ENCODE measurements around the gene KIAA1210.

KIAA1210 gene

GRCh38 chrX:119132316-119132715 lies 4.7 kb upstream of the KIAA1210 start:
- peaks cover 32% of the 10 kb centered on the region for H3K27me3 Mint-ChIP-seq
- H3K27ac Mint-ChIP-seq (ENCODE audit: low read depth), result no peak overlapping the region
- DNase-seq (ENCODE audit: low spot score in 2 of 2) (no peak), ATAC-seq (replicated peaks; ENCODE audit: extremely low read depth, poor library complexity, severe bottlenecking) (no peak)
- no peaks in the 10 kb centered on the region for H3K9me3 Mint-ChIP-seq
- H3K36me3 Mint-ChIP-seq (ENCODE audit: insufficient read depth), result no peaks in the 10 kb centered on the region
- no peaks in the 10 kb centered on the region for H3K4me1 Mint-ChIP-seq
- no peak overlapping the region for H3K4me3 Mint-ChIP-seq

- no peak for ATAC-seq (replicated peaks; ENCODE audit: extremely low read depth, poor library complexity, severe bottlenecking)
- no peaks in the 10 kb centered on the region for H3K36me3 Mint-ChIP-seq (ENCODE audit: insufficient read depth)
- H3K27me3 Mint-ChIP-seq, result peaks cover 32% of the 10 kb centered on the region
- no peaks in the 10 kb centered on the region for H3K9me3 Mint-ChIP-seq
- DNase-seq (ENCODE audit: low spot score in 2 of 2), result no peak
- no peak overlapping the region for H3K4me3 Mint-ChIP-seq
- no peaks in the 10 kb centered on the region for H3K4me1 Mint-ChIP-seq
- H3K27ac Mint-ChIP-seq (ENCODE audit: low read depth), result no peak overlapping the region
Observed at GRCh38 chrX:119130911-119131310, 3.3 kb upstream of the KIAA1210 start.

- H3K9me3 Mint-ChIP-seq, result no peaks in the 10 kb centered on the region
- H3K27me3 Mint-ChIP-seq, result peaks cover 10% of the 10 kb centered on the region
- H3K4me3 Mint-ChIP-seq, result no peak overlapping the region
- H3K27ac Mint-ChIP-seq (ENCODE audit: low read depth), result no peak overlapping the region
- no peaks in the 10 kb centered on the region for H3K4me1 Mint-ChIP-seq
- DNase-seq (ENCODE audit: low spot score in 2 of 2) (no peak), ATAC-seq (replicated peaks; ENCODE audit: extremely low read depth, poor library complexity, severe bottlenecking) (no peak)
- H3K36me3 Mint-ChIP-seq (ENCODE audit: insufficient read depth), result no peaks in the 10 kb centered on the region
Observed at GRCh38 chrX:119121341-119121740, 6.3 kb downstream of the KIAA1210 start.

- H3K4me3 Mint-ChIP-seq, result no peak overlapping the region
Observed at GRCh38 chrX:119118780-119119395, 8.7 kb downstream of the KIAA1210 start.

GRCh38 chrX:119107206-119107605 lies 20.4 kb downstream of the KIAA1210 start:
- Mint-ChIP-seq H3K27ac (ENCODE audit: low read depth) (no peak overlapping the region), H3K36me3 (ENCODE audit: insufficient read depth) (no peaks in the 10 kb centered on the region)

More at GRCh38 chrX:119118780-119119395, 8.7 kb downstream of the KIAA1210 start:
- H3K27me3 Mint-ChIP-seq, result peaks cover 10% of the 10 kb centered on the region
- DNase-seq (ENCODE audit: low spot score in 2 of 2) (peak; percentile 12 to 13), ATAC-seq (replicated peaks; ENCODE audit: extremely low read depth, poor library complexity, severe bottlenecking) (peak; percentile 43)
- H3K36me3 Mint-ChIP-seq (ENCODE audit: insufficient read depth), result no peaks in the 10 kb centered on the region
- H3K9me3 Mint-ChIP-seq, result no peaks in the 10 kb centered on the region
- no peak overlapping the region for H3K27ac Mint-ChIP-seq (ENCODE audit: low read depth)
- no peaks in the 10 kb centered on the region for H3K4me1 Mint-ChIP-seq

GRCh38 chrX:119105826-119106225 lies 21.8 kb downstream of the KIAA1210 start:
- Mint-ChIP-seq H3K4me3 (no peak overlapping the region), H3K27me3 (peaks cover 21% of the 10 kb centered on the region)

More at GRCh38 chrX:119107206-119107605, 20.4 kb downstream of the KIAA1210 start:
- no peaks in the 10 kb centered on the region for H3K4me1 Mint-ChIP-seq
- ATAC-seq (replicated peaks; ENCODE audit: extremely low read depth, poor library complexity, severe bottlenecking) (no peak), DNase-seq (ENCODE audit: low spot score in 2 of 2) (no peak)
- H3K27me3 Mint-ChIP-seq, result peaks cover 21% of the 10 kb centered on the region
- no peaks in the 10 kb centered on the region for H3K9me3 Mint-ChIP-seq
- H3K4me3 Mint-ChIP-seq, result no peak overlapping the region

GRCh38 chrX:119101168-119101567 lies 26.4 kb downstream of the KIAA1210 start:
- Mint-ChIP-seq H3K4me1 (no peaks in the 10 kb centered on the region), H3K36me3 (ENCODE audit: insufficient read depth) (no peaks in the 10 kb centered on the region), H3K27me3 (peaks cover 10% of the 10 kb centered on the region), H3K9me3 (no peaks in the 10 kb centered on the region), H3K27ac (ENCODE audit: low read depth) (no peak overlapping the region), H3K4me3 (no peak overlapping the region)
- ATAC-seq (replicated peaks; ENCODE audit: extremely low read depth, poor library complexity, severe bottlenecking) (no peak), DNase-seq (ENCODE audit: low spot score in 2 of 2) (no peak)

More at GRCh38 chrX:119105826-119106225, 21.8 kb downstream of the KIAA1210 start:
- no peak overlapping the region for H3K27ac Mint-ChIP-seq (ENCODE audit: low read depth)
- H3K4me1 Mint-ChIP-seq, result no peaks in the 10 kb centered on the region
- ATAC-seq (replicated peaks; ENCODE audit: extremely low read depth, poor library complexity, severe bottlenecking), result no peak
- no peak for DNase-seq (ENCODE audit: low spot score in 2 of 2)
- H3K36me3 Mint-ChIP-seq (ENCODE audit: insufficient read depth), result no peaks in the 10 kb centered on the region
- H3K9me3 Mint-ChIP-seq, result no peaks in the 10 kb centered on the region

- ATAC-seq (replicated peaks; ENCODE audit: extremely low read depth, poor library complexity, severe bottlenecking) (no peak), DNase-seq (ENCODE audit: low spot score in 2 of 2) (no peak)
- Mint-ChIP-seq H3K4me1 (no peaks in the 10 kb centered on the region), H3K4me3 (no peak overlapping the region), H3K27me3 (no peaks in the 10 kb centered on the region), H3K9me3 (no peaks in the 10 kb centered on the region), H3K36me3 (ENCODE audit: insufficient read depth) (no peaks in the 10 kb centered on the region), H3K27ac (ENCODE audit: low read depth) (no peak overlapping the region)
Observed at GRCh38 chrX:119095936-119096335, 31.7 kb downstream of the KIAA1210 start.

- H3K4me3 Mint-ChIP-seq, result no peak overlapping the region
- H3K36me3 Mint-ChIP-seq (ENCODE audit: insufficient read depth), result no peaks in the 10 kb centered on the region
- no peak for ATAC-seq (replicated peaks; ENCODE audit: extremely low read depth, poor library complexity, severe bottlenecking)
- no peaks in the 10 kb centered on the region for H3K27me3 Mint-ChIP-seq
- H3K4me1 Mint-ChIP-seq, result no peaks in the 10 kb centered on the region
- H3K27ac Mint-ChIP-seq (ENCODE audit: low read depth), result no peak overlapping the region
- DNase-seq (ENCODE audit: low spot score in 2 of 2), result no peak
- no peaks in the 10 kb centered on the region for H3K9me3 Mint-ChIP-seq
Observed at GRCh38 chrX:119094819-119095218, 32.8 kb downstream of the KIAA1210 start.

GRCh38 chrX:119093991-119094735 lies 33.4 kb downstream of the KIAA1210 start:
- Mint-ChIP-seq H3K9me3 (no peaks in the 10 kb centered on the region), H3K36me3 (ENCODE audit: insufficient read depth) (no peaks in the 10 kb centered on the region), H3K27ac (ENCODE audit: low read depth) (no peak overlapping the region), H3K4me1 (no peaks in the 10 kb centered on the region), H3K27me3 (no peaks in the 10 kb centered on the region), H3K4me3 (no peak overlapping the region)
- no peak for ATAC-seq (replicated peaks; ENCODE audit: extremely low read depth, poor library complexity, severe bottlenecking)
- DNase-seq (ENCODE audit: low spot score in 2 of 2), result no peak

GRCh38 chrX:119090627-119091026 lies 37.0 kb downstream of the KIAA1210 start:
- ATAC-seq (replicated peaks; ENCODE audit: extremely low read depth, poor library complexity, severe bottlenecking), result no peak
- Mint-ChIP-seq H3K9me3 (no peaks in the 10 kb centered on the region), H3K4me1 (no peaks in the 10 kb centered on the region), H3K27ac (ENCODE audit: low read depth) (no peak overlapping the region), H3K36me3 (ENCODE audit: insufficient read depth) (no peaks in the 10 kb centered on the region), H3K4me3 (no peak overlapping the region), H3K27me3 (no peaks in the 10 kb centered on the region)
- DNase-seq (ENCODE audit: low spot score in 2 of 2), result no peak

GRCh38 chrX:119089619-119090018 lies 38.0 kb downstream of the KIAA1210 start:
- Mint-ChIP-seq H3K27me3 (no peaks in the 10 kb centered on the region), H3K27ac (ENCODE audit: low read depth) (no peak overlapping the region), H3K36me3 (ENCODE audit: insufficient read depth) (no peaks in the 10 kb centered on the region), H3K9me3 (no peaks in the 10 kb centered on the region), H3K4me3 (no peak overlapping the region), H3K4me1 (no peaks in the 10 kb centered on the region)
- ATAC-seq (replicated peaks; ENCODE audit: extremely low read depth, poor library complexity, severe bottlenecking) (no peak), DNase-seq (ENCODE audit: low spot score in 2 of 2) (no peak)

GRCh38 chrX:119087121-119087520 lies 40.5 kb downstream of the KIAA1210 start:
- H3K27me3 Mint-ChIP-seq, result no peaks in the 10 kb centered on the region

More at GRCh38 chrX:119087121-119087520, 40.5 kb downstream of the KIAA1210 start:
- no peak for DNase-seq (ENCODE audit: low spot score in 2 of 2)
- ATAC-seq (replicated peaks; ENCODE audit: extremely low read depth, poor library complexity, severe bottlenecking), result no peak
- H3K4me3 Mint-ChIP-seq, result no peak overlapping the region
- no peaks in the 10 kb centered on the region for H3K9me3 Mint-ChIP-seq
- no peaks in the 10 kb centered on the region for H3K36me3 Mint-ChIP-seq (ENCODE audit: insufficient read depth)
- H3K4me1 Mint-ChIP-seq, result no peaks in the 10 kb centered on the region
- no peak overlapping the region for H3K27ac Mint-ChIP-seq (ENCODE audit: low read depth)

All from central memory CD8-positive, alpha-beta T cell (primary cell).